K562 (cell line): ENCODE measurements around the gene IGIP. TPM values are rescaled to one million over a fixed set of nuclear protein-coding genes. Genes with fewer than 3 reads are reported as not detected.

Experiments used
- ASH1L ChIP-seq: fragments of 450-650 bp; IDR thresholded peaks from 2 replicates; pipeline ENCODE4 v1.6.1; 2018; ENCODE audit warnings: borderline replicate concordance, mild to moderate bottlenecking, low read depth; ENCODE audit not compliant: partially characterized antibody
- PTRF ChIP-seq: fragments of 450-650 bp; IDR thresholded peaks from 2 replicates; pipeline ENCODE4 v1.6.1; 2016; ENCODE audit warnings: mild to moderate bottlenecking, missing genetic modification characterization, missing compliant biosample characterization
- ZNF24 ChIP-seq: fragments of 450-650 bp; IDR thresholded peaks from 2 replicates; pipeline ENCODE4 v1.6.1; 2016
- ZNF311 ChIP-seq: fragments of 250-450 bp; sonication (Bioruptor Pico); IDR thresholded peaks from 2 replicates; pipeline ENCODE4 v1.4.0; 2020; ENCODE audit warnings: mild to moderate bottlenecking, moderate library complexity
- polyA plus RNA-seq, 8 experiments: library from polyadenylated mRNA; depleted of rRNA in 4 of 8; stranded (reverse) in 5 of 8; unstranded in 3 of 8; fragments of >200 nt; fragmentation: Nextera tagmentation in 2 of 8; fragmentation: Illumina TruSeq in 1 of 8; extraction: Ambion mirVana in 2 of 8; extraction: Trizol in 1 of 8; gene quantifications; 2 replicates each; pipeline versions ENCODE4 v1.2.1 to v1.2.3, GENCODE V29; 2011 to 2014; ENCODE audit warnings: inconsistent platforms in 1 of 8, missing spikeins in 1 of 8
- total RNA-seq, 7 experiments: library from RNA; depleted of rRNA in 6 of 7; stranded (reverse); fragments of >200 nt in 6 of 7; fragmentation: Illumina TruSeq in 2 of 7; extraction: Trizol in 2 of 7; gene quantifications; 2 replicates each; pipeline versions ENCODE4 v1.2.1 to v1.2.3, GENCODE V29; 2011 to 2021; ENCODE audit warnings: low replicate concordance in 1 of 7
- TF ChIP-seq, protein P1 (sequence below), 3 experiments: fragments of 200-800 bp in 1 of 3; sonication (Bioruptor generic) in 1 of 3; sonication (generic) in 1 of 3; formaldehyde crosslinking in 1 of 3; IDR thresholded peaks; 2 replicates each; pipeline versions ENCODE4 v1.6.1 to v1.8.0; 2016 to 2022; ENCODE audit warnings: mild to moderate bottlenecking in 2 of 3, missing compliant biosample characterization in 2 of 3, missing genetic modification characterization in 2 of 3, missing genetic modification reagents in 1 of 3
- TF ChIP-seq, protein P2 (sequence below): fragments of 200-800 bp; sonication (Bioruptor generic); IDR thresholded peaks from 2 replicates; pipeline ENCODE4 v1.6.1; 2017; ENCODE audit warnings: missing genetic modification characterization, missing compliant biosample characterization
- TF ChIP-seq, protein P3 (sequence below): sonication (generic); formaldehyde crosslinking; IDR thresholded peaks from 2 replicates; pipeline ENCODE4 v1.8.0; 2022; ENCODE audit warnings: mild to moderate bottlenecking, missing genetic modification reagents

The IGIP gene
- total and polyA plus RNA-seq, 9 of the 15 experiments (the other 6 are each of a cell fraction or from before 2014, with no cell fraction given) = 0.52 to 1.6 (median 1.2) TPM

DNA sequence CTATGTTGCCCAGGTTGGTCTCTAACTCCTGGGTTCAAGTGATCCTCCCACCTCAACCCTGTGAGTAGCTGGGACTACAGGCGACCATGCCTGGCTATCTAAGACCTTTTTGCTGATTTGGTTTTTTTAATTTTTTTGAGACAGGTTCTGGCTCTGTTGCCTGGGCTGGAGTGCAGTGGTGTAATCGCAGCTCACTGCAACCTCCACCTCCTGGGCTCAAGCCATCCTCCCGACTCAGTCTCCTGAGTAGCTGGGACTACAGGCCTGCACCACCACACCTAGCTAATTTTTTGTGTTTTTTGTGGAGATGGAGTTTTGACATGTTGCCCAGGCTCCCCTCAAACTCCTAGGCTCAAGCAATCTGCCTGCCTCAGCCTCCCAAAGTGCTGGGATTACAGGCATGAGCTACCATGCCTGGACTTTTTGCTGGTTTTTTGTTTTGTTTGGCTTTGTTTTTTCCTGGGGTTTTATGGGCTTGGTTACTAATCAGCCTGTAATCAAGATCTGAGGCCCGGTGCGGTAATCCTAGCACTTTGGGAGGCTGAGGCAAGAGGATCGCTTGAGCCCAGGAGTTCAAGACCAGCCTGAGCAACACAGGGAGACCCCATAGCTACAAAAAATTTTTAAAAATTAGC, 52.9 kb downstream of the IGIP start (continued):
- TF ChIP-seq ASH1L (no peak), PTRF (no peak), ZNF311 (CRISPR knock-in tag) (no peak), ZNF24 (no peak)
- TF ChIP-seq, protein P1, sequence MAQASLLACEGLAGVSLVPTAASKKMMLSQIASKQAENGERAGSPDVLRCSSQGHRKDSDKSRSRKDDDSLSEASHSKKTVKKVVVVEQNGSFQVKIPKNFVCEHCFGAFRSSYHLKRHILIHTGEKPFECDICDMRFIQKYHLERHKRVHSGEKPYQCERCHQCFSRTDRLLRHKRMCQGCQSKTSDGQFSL (CRISPR knock-in tag; IDR thresholded peaks at IDR 0.05) = no peak
- TF ChIP-seq, protein P1 (tag; IDR thresholded peaks at IDR 0.05) = no peak
- TF ChIP-seq, protein P2, sequence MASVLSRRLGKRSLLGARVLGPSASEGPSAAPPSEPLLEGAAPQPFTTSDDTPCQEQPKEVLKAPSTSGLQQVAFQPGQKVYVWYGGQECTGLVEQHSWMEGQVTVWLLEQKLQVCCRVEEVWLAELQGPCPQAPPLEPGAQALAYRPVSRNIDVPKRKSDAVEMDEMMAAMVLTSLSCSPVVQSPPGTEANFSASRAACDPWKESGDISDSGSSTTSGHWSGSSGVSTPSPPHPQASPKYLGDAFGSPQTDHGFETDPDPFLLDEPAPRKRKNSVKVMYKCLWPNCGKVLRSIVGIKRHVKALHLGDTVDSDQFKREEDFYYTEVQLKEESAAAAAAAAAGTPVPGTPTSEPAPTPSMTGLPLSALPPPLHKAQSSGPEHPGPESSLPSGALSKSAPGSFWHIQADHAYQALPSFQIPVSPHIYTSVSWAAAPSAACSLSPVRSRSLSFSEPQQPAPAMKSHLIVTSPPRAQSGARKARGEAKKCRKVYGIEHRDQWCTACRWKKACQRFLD (CRISPR knock-in tag) = no peak
- TF ChIP-seq, protein P3, sequence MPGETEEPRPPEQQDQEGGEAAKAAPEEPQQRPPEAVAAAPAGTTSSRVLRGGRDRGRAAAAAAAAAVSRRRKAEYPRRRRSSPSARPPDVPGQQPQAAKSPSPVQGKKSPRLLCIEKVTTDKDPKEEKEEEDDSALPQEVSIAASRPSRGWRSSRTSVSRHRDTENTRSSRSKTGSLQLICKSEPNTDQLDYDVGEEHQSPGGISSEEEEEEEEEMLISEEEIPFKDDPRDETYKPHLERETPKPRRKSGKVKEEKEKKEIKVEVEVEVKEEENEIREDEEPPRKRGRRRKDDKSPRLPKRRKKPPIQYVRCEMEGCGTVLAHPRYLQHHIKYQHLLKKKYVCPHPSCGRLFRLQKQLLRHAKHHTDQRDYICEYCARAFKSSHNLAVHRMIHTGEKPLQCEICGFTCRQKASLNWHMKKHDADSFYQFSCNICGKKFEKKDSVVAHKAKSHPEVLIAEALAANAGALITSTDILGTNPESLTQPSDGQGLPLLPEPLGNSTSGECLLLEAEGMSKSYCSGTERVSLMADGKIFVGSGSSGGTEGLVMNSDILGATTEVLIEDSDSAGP (CRISPR knock-in tag) = no peak

Other genes with a start within 250 kb of the IGIP start
- gene NRG2, start 82.6 kb upstream of the IGIP start, total RNA-seq (2014; rRNA removed) = not detected in 2 replicates
- not detected in 2 replicates for gene NRG2, start 82.6 kb upstream of the IGIP start, total RNA-seq (2014; rRNA removed; fragmentation: Illumina TruSeq; extraction: Trizol)
- gene NRG2, start 82.6 kb upstream of the IGIP start, total RNA-seq (2015; rRNA removed; fragmentation: Illumina TruSeq; extraction: Trizol) = not detected in 2 replicates
- 0.07 TPM in 1 of 2 replicates, not detected in the other for gene NRG2, start 82.6 kb upstream of the IGIP start, total RNA-seq (2021)
- gene NRG2, start 82.6 kb upstream of the IGIP start, polyA plus RNA-seq (2011; rRNA removed) = not detected in 2 replicates
- not detected in 2 replicates for gene NRG2, start 82.6 kb upstream of the IGIP start, polyA plus RNA-seq (2014; fragmentation: Illumina TruSeq; extraction: Trizol)
- not detected for gene NRG2, start 82.6 kb upstream of the IGIP start, polyA plus RNA-seq (2014; fragmentation: Nextera tagmentation; extraction: Ambion mirVana)
- not detected in 2 replicates for gene NRG2, start 82.6 kb upstream of the IGIP start, polyA plus RNA-seq (2014; rRNA removed)
- gene PURA, start 11.8 kb upstream of the IGIP start, total RNA-seq (2014; rRNA removed) = 10.7 and 13.8 TPM in 2 replicates
- gene PURA, start 11.8 kb upstream of the IGIP start, total RNA-seq (2014; rRNA removed; fragmentation: Illumina TruSeq; extraction: Trizol) = 5.5 and 6.0 TPM in 2 replicates
- 5.4 and 6.7 TPM in 2 replicates for gene PURA, start 11.8 kb upstream of the IGIP start, total RNA-seq (2015; rRNA removed; fragmentation: Illumina TruSeq; extraction: Trizol)
- 10.6 and 11.1 TPM in 2 replicates for gene PURA, start 11.8 kb upstream of the IGIP start, total RNA-seq (2021)
- gene PURA, start 11.8 kb upstream of the IGIP start, polyA plus RNA-seq (2011; rRNA removed) = 3.7 and 4.2 TPM in 2 replicates
- gene PURA, start 11.8 kb upstream of the IGIP start, polyA plus RNA-seq (2014; fragmentation: Illumina TruSeq; extraction: Trizol) = 4.7 and 5.6 TPM in 2 replicates
- 1 to 10 TPM; 3.2 to 4.2 TPM for gene PURA, start 11.8 kb upstream of the IGIP start, polyA plus RNA-seq (2014; fragmentation: Nextera tagmentation; extraction: Ambion mirVana)
- gene PURA, start 11.8 kb upstream of the IGIP start, polyA plus RNA-seq (2014; rRNA removed) = 3.9 and 4.7 TPM in 2 replicates
- 76.1 and 127 TPM in 2 replicates for gene CYSTM1, start 49.3 kb downstream of the IGIP start, total RNA-seq (2014; rRNA removed)
- 66.6 and 94.6 TPM in 2 replicates for gene CYSTM1, start 49.3 kb downstream of the IGIP start, total RNA-seq (2014; rRNA removed; fragmentation: Illumina TruSeq; extraction: Trizol)
- gene CYSTM1, start 49.3 kb downstream of the IGIP start, total RNA-seq (2015; rRNA removed; fragmentation: Illumina TruSeq; extraction: Trizol) = 118 and 129 TPM in 2 replicates
- gene CYSTM1, start 49.3 kb downstream of the IGIP start, total RNA-seq (2021) = 76.2 and 86.6 TPM in 2 replicates
- 92.8 and 98.2 TPM in 2 replicates for gene CYSTM1, start 49.3 kb downstream of the IGIP start, polyA plus RNA-seq (2011; rRNA removed)
- 139 and 150 TPM in 2 replicates for gene CYSTM1, start 49.3 kb downstream of the IGIP start, polyA plus RNA-seq (2014; fragmentation: Illumina TruSeq; extraction: Trizol)
- 100 to 1,000 TPM; 363 to 422 TPM for gene CYSTM1, start 49.3 kb downstream of the IGIP start, polyA plus RNA-seq (2014; fragmentation: Nextera tagmentation; extraction: Ambion mirVana)
- 108 and 126 TPM in 2 replicates for gene CYSTM1, start 49.3 kb downstream of the IGIP start, polyA plus RNA-seq (2014; rRNA removed)
- 45.5 and 51.1 TPM in 2 replicates for gene PFDN1, start 177.2 kb downstream of the IGIP start, total RNA-seq (2014; rRNA removed)
- 75.7 and 88.5 TPM in 2 replicates for gene PFDN1, start 177.2 kb downstream of the IGIP start, total RNA-seq (2014; rRNA removed; fragmentation: Illumina TruSeq; extraction: Trizol)
- 71.1 and 79.5 TPM in 2 replicates for gene PFDN1, start 177.2 kb downstream of the IGIP start, total RNA-seq (2015; rRNA removed; fragmentation: Illumina TruSeq; extraction: Trizol)
- 49.3 and 50.3 TPM in 2 replicates for gene PFDN1, start 177.2 kb downstream of the IGIP start, total RNA-seq (2021)
- 78.0 and 78.2 TPM in 2 replicates for gene PFDN1, start 177.2 kb downstream of the IGIP start, polyA plus RNA-seq (2011; rRNA removed)
- gene PFDN1, start 177.2 kb downstream of the IGIP start, polyA plus RNA-seq (2014; fragmentation: Illumina TruSeq; extraction: Trizol) = 99.3 and 119 TPM in 2 replicates
- 100 to 1,000 TPM; 152 to 215 TPM for gene PFDN1, start 177.2 kb downstream of the IGIP start, polyA plus RNA-seq (2014; fragmentation: Nextera tagmentation; extraction: Ambion mirVana)
- gene PFDN1, start 177.2 kb downstream of the IGIP start, polyA plus RNA-seq (2014; rRNA removed) = 70.9 and 72.6 TPM in 2 replicates
- gene HBEGF, start 220.7 kb downstream of the IGIP start, total RNA-seq (2014; rRNA removed) = 0.36 and 1.4 TPM in 2 replicates
- gene HBEGF, start 220.7 kb downstream of the IGIP start, total RNA-seq (2014; rRNA removed; fragmentation: Illumina TruSeq; extraction: Trizol) = 0.47 and 0.77 TPM in 2 replicates
- gene HBEGF, start 220.7 kb downstream of the IGIP start, total RNA-seq (2015; rRNA removed; fragmentation: Illumina TruSeq; extraction: Trizol) = 0.65 and 0.75 TPM in 2 replicates
- 0.65 and 0.98 TPM in 2 replicates for gene HBEGF, start 220.7 kb downstream of the IGIP start, total RNA-seq (2021)
- gene HBEGF, start 220.7 kb downstream of the IGIP start, polyA plus RNA-seq (2011; rRNA removed) = 0.45 and 0.60 TPM in 2 replicates
- 0.79 and 1.1 TPM in 2 replicates for gene HBEGF, start 220.7 kb downstream of the IGIP start, polyA plus RNA-seq (2014; fragmentation: Illumina TruSeq; extraction: Trizol)
- gene HBEGF, start 220.7 kb downstream of the IGIP start, polyA plus RNA-seq (2014; fragmentation: Nextera tagmentation; extraction: Ambion mirVana) = under 1 TPM; 0.11 to 0.29 TPM
- gene HBEGF, start 220.7 kb downstream of the IGIP start, polyA plus RNA-seq (2014; rRNA removed) = 0.62 and 0.78 TPM in 2 replicates
- 0.05 TPM in 1 of 2 replicates, not detected in the other for gene SLC4A9, start 234.3 kb downstream of the IGIP start, total RNA-seq (2014; rRNA removed)
- not detected in 2 replicates for gene SLC4A9, start 234.3 kb downstream of the IGIP start, total RNA-seq (2014; rRNA removed; fragmentation: Illumina TruSeq; extraction: Trizol)
- not detected in 2 replicates for gene SLC4A9, start 234.3 kb downstream of the IGIP start, total RNA-seq (2015; rRNA removed; fragmentation: Illumina TruSeq; extraction: Trizol)
- gene SLC4A9, start 234.3 kb downstream of the IGIP start, total RNA-seq (2021) = not detected in 2 replicates
- 0.13 TPM in 1 of 2 replicates, not detected in the other for gene SLC4A9, start 234.3 kb downstream of the IGIP start, polyA plus RNA-seq (2011; rRNA removed)
- gene SLC4A9, start 234.3 kb downstream of the IGIP start, polyA plus RNA-seq (2014; fragmentation: Illumina TruSeq; extraction: Trizol) = not detected in 2 replicates
- gene SLC4A9, start 234.3 kb downstream of the IGIP start, polyA plus RNA-seq (2014; fragmentation: Nextera tagmentation; extraction: Ambion mirVana) = not detected
- gene SLC4A9, start 234.3 kb downstream of the IGIP start, polyA plus RNA-seq (2014; rRNA removed) = not detected in 2 replicates